IMR-90 (cell line): Measurements from ENCODE around the gene ATXN1. TPM values are rescaled to one million over a fixed set of nuclear protein-coding genes. Genes with fewer than 3 reads are reported as not detected.

ENCODE experiments used
- ATAC-seq: fragments of 200-7000 bp; cut with Tn5 transposase; 2 replicates; pipeline ENCODE4 v1.9.1; 2020; ENCODE audit warnings: low read depth, mild to moderate bottlenecking, moderate library complexity
- BruUV-seq: library from RNA; stranded (reverse); fragments of 400-500 nt; replicated peaks from 2 replicates; lab custom pipeline; 2021; lab: Mats Ljungman, UMichigan
- CTCF ChIA-PET: fragments of 300-600 bp; formaldehyde crosslinking; extraction: SDS; loops from one replicate; lab custom pipeline; 2021; ENCODE audit warnings: antibody characterized with exemption; lab: Yijun Ruan, JAX
- POLR2A ChIA-PET: fragments of 300-600 bp; sonication (Branson Sonifier 250); formaldehyde crosslinking; loops from one replicate; lab custom pipeline; 2022; ENCODE audit warnings: antibody characterized with exemption; ENCODE audit not compliant: unreplicated experiment; lab: Charles Lee
- DNase-seq: peaks from one replicate; pipeline ENCODE4 v3.0.0; 2013
- H2AFZ ChIP-seq: replicated peaks from 2 replicates; pipeline ENCODE3; 2013; ENCODE audit warnings: low read length, mild to moderate bottlenecking; ENCODE audit not compliant: poor library complexity
- H2AK5ac ChIP-seq: 2 replicates; pipeline ENCODE4 v1.6.1; 2013; ENCODE audit warnings: low read depth, low read length, inconsistent platforms
- H2AK9ac ChIP-seq: replicated peaks from 2 replicates; pipeline ENCODE3; 2013; ENCODE audit warnings: mild to moderate bottlenecking, low read depth, low read length, moderate library complexity; ENCODE audit not compliant: poor library complexity
- H2BK120ac ChIP-seq: 2 replicates; pipeline ENCODE4 v1.6.1; 2013; ENCODE audit warnings: low read depth, low read length, inconsistent platforms
- H2BK15ac ChIP-seq: 3 replicates; pipeline ENCODE4 v1.6.1; 2013; ENCODE audit warnings: low read depth, low read length, inconsistent platforms
- H2BK20ac ChIP-seq: 2 replicates; pipeline ENCODE4 v1.6.1; 2013; ENCODE audit warnings: low read depth, mild to moderate bottlenecking, inconsistent platforms, low read length, moderate library complexity
- H2BK5ac ChIP-seq: 2 replicates; pipeline ENCODE4 v1.6.1; 2013; ENCODE audit warnings: mild to moderate bottlenecking, low read depth, low read length, inconsistent platforms; ENCODE audit not compliant: poor library complexity, severe bottlenecking
- H3K14ac ChIP-seq: replicated peaks from 2 replicates; pipeline ENCODE4 v1.6.1; 2013; ENCODE audit warnings: low read depth, low read length, inconsistent platforms
- H3K18ac ChIP-seq: 2 replicates; pipeline ENCODE4 v1.6.1; 2013; ENCODE audit warnings: low read depth, low read length, control low read depth
- H3K23ac ChIP-seq: 2 replicates; pipeline ENCODE4 v1.6.1; 2013; ENCODE audit warnings: low read depth, low read length, inconsistent platforms
- H3K27ac ChIP-seq: 2 replicates; pipeline ENCODE4 v1.5.1; 2013; ENCODE audit warnings: mild to moderate bottlenecking, control low read depth, low read length; ENCODE audit not compliant: insufficient read depth
- H3K27me3 ChIP-seq: 2 replicates; pipeline ENCODE4 v1.6.1; 2013; ENCODE audit warnings: low read length; ENCODE audit not compliant: control insufficient read depth, insufficient read depth
- H3K36me3 ChIP-seq: 2 replicates; pipeline ENCODE4 v1.6.1; 2013; ENCODE audit warnings: low read length, mixed read lengths; ENCODE audit not compliant: control insufficient read depth, insufficient read depth
- H3K4ac ChIP-seq: 2 replicates; pipeline ENCODE4 v1.6.1; 2013; ENCODE audit warnings: low read depth, low read length, inconsistent platforms
- H3K4me1 ChIP-seq: 2 replicates; pipeline ENCODE4 v1.6.1; 2013; ENCODE audit warnings: low read length, mixed read lengths; ENCODE audit not compliant: control insufficient read depth, insufficient read depth
- H3K4me2 ChIP-seq: 2 replicates; pipeline ENCODE4 v1.6.1; 2013; ENCODE audit warnings: low read depth, mild to moderate bottlenecking, control low read depth, low read length, moderate library complexity
- H3K4me3 ChIP-seq: 2 replicates; pipeline ENCODE4 v1.5.1; 2013; ENCODE audit warnings: low read depth, mild to moderate bottlenecking, control low read depth, low read length, moderate library complexity; ENCODE audit not compliant: insufficient read depth
- H3K56ac ChIP-seq: 2 replicates; pipeline ENCODE4 v1.6.1; 2013; ENCODE audit warnings: low read length, inconsistent platforms; ENCODE audit not compliant: insufficient read depth; ENCODE audit errors: extremely low read depth
- H3K79me1 ChIP-seq, 2 experiments: 2 replicates each; pipeline ENCODE4 v1.6.1; 2013; ENCODE audit warnings: low read length in 2 of 2, inconsistent platforms in 1 of 2, low read depth in 1 of 2
- H3K9ac ChIP-seq: 2 replicates; pipeline ENCODE4 v1.6.1; 2013; ENCODE audit warnings: low read depth, low read length, control low read depth
- H3K9me1 ChIP-seq: 2 replicates; pipeline ENCODE4 v1.6.1; 2013; ENCODE audit warnings: low read length, inconsistent platforms; ENCODE audit not compliant: insufficient read depth
- H3K9me3 ChIP-seq: 2 replicates; pipeline ENCODE4 v1.6.1; 2013; ENCODE audit warnings: low read length; ENCODE audit not compliant: control insufficient read depth, insufficient read depth
- H4K20me1 ChIP-seq: 2 replicates; pipeline ENCODE4 v1.6.1; 2013; ENCODE audit warnings: low read length, inconsistent platforms; ENCODE audit not compliant: insufficient read depth
- H4K5ac ChIP-seq: 2 replicates; pipeline ENCODE4 v1.6.1; 2013; ENCODE audit warnings: mild to moderate bottlenecking, low read depth, low read length, control low read depth
- H4K8ac ChIP-seq, 2 experiments: 2 replicates each; pipeline ENCODE4 v1.6.1; 2013; ENCODE audit warnings: low read depth in 2 of 2, low read length in 2 of 2, control low read depth in 1 of 2, inconsistent platforms in 1 of 2
- H4K91ac ChIP-seq: 2 replicates; pipeline ENCODE4 v1.6.1; 2013; ENCODE audit warnings: low read depth, low read length, inconsistent platforms; ENCODE audit not compliant: insufficient read depth
- ELK1 ChIP-seq: fragments of 150-350 bp; IDR thresholded peaks from 2 replicates; pipeline ENCODE4 v1.6.1; 2016; ENCODE audit warnings: low read depth, mild to moderate bottlenecking, low read length, moderate library complexity, borderline replicate concordance
- WGBS, 2 experiments: methylation state at CpG; one replicate each; pipeline versions ENCODE4 v1.1.5 to v1.1.7; 2013; ENCODE audit warnings: missing lambda C conversion rate in 2 of 2; ENCODE audit not compliant: insufficient read length in 1 of 2; ENCODE audit errors: extremely low coverage in 2 of 2; 5-methylcytosine and 5-hydroxymethylcytosine counted together
- dilution Hi-C: fragments of 300-500 bp; cut with HindIII; formaldehyde crosslinking; loops from one replicate; pipeline ENCODE4 v1.14.3; 2018; ENCODE audit warnings: low sequenced_read_pairs; ENCODE audit not compliant: unreplicated experiment
- in situ Hi-C: fragments of 300-500 bp; cut with MboI; formaldehyde crosslinking; loops from 3 replicates; pipeline ENCODE4 v1.14.3; 2019; ENCODE audit warnings: low sequenced_read_pairs, inconsistent platforms, mixed read lengths
- intact Hi-C: fragments of 100-400 bp; cut with micrococcal nuclease; formaldehyde crosslinking; loops from 2 replicates; pipeline ENCODE4 v1.10.0; 2022
- polyA plus RNA-seq, 3 experiments: library from polyadenylated mRNA; depleted of rRNA; stranded (reverse); fragments of >200 nt; gene quantifications; 2 replicates each; pipeline ENCODE4 v1.2.3, GENCODE V29; 2012; ENCODE audit warnings: low replicate concordance in 1 of 3
- total RNA-seq: library from RNA; depleted of rRNA; stranded (reverse); fragments of >200 nt; gene quantifications from 2 replicates; pipeline ENCODE4 v1.2.3, GENCODE V29; 2012

Gene ATXN1
- total and polyA plus RNA-seq, 2 of the 4 experiments (the other 2 are of a cell fraction) = 7.3 to 11.1 TPM

- Histone ChIP-seq H2BK15ac (0 out of 3 replicates have a peak overlapping the region, but pooled peaks have one; percentile 49), H3K23ac (no peak overlapping the region), H3K4me3 (no peak overlapping the region), H2BK120ac (no peak overlapping the region), H2AK9ac (no peak overlapping the region), H3K4ac (peak overlapping the region; percentile 4; the same call in 1 of the 2 replicates), H2BK5ac (no peak overlapping the region), H3K27ac (no peak overlapping the region), H3K4me1 (peaks cover 23% of the 10 kb centered on the region), H3K18ac (peak overlapping the region; percentile 17; the same call in 1 of the 2 replicates), H4K91ac (no peak overlapping the region), H3K14ac (no peak overlapping the region), H2AK5ac (peak overlapping the region; percentile 79; the same call in 1 of the 2 replicates), H4K20me1 (peaks cover 21% of the 10 kb centered on the region; the same call in 1 of the 2 replicates), H4K5ac (no peak overlapping the region), H3K9ac (no peak overlapping the region), H2BK20ac (no peak overlapping the region), H3K79me1 (peaks cover 30 to 57% of the 10 kb centered on the region in 2 experiments), H4K8ac (no peak overlapping the region), H3K36me3 (0 out of 2 replicates have a peak, but pooled peaks cover 1% of the 10 kb centered on the region), H2AFZ (no peak overlapping the region), H3K9me1 (peaks cover 17% of the 10 kb centered on the region), H3K56ac (no peak overlapping the region), H3K4me2 (peak overlapping the region; percentile 10; the same call in 1 of the 2 replicates), H3K9me3 (no peaks in the 10 kb centered on the region), H3K27me3 (no peaks in the 10 kb centered on the region)
- TF ChIP-seq ELK1 = no peak
- no peak; the same call in 1 of the 2 replicates for ATAC-seq
- WGBS, 2 experiments = no CpG with 5 or more reads among the region's 6 CpGs
- intact Hi-C loops = loop anchor here (1.0 kb wide), 1 partner anchor 9 kb away; no protein-coding TSS in a partner anchor
- DNase-seq = no peak
- ChIA-PET POLR2A (no interaction called here), CTCF (no interaction called here)
- in situ Hi-C loops = no loop called here
- BruUV-seq = no TSS peak
- dilution Hi-C loops = no loop called here
Measured at GRCh38 chr6:16728513-16729182, 32.6 kb downstream of the ATXN1 start.
